Lung (tissue), 12 donors: Measurements from ENCODE around the gene DNAH5. TPM values are rescaled to one million over a fixed set of nuclear protein-coding genes. Genes with fewer than 3 reads are reported as not detected.

Experiments used
- ATAC-seq: fragments of 200-7000 bp; cut with Tn5 transposase; one replicate; pipeline ENCODE4 v1.9.1; 2020; ENCODE audit warnings: moderate number of reproducible peaks; ENCODE audit not compliant: insufficient read depth, low FRiP score
- DNase-seq, 3 donors: peaks; one replicate each; pipeline ENCODE4 v3.0.0-alpha.2; 2013 to 2017
- H3K27ac ChIP-seq, 2 donors: one replicate each; pipeline ENCODE4 v1.5.1; 2013; ENCODE audit warnings: mild to moderate bottlenecking in 2 of 2, moderate library complexity in 2 of 2, control low read depth in 1 of 2, inconsistent platforms in 1 of 2, low read depth in 1 of 2, low read length in 1 of 2
- H3K27me3 ChIP-seq, 3 donors: one replicate each; pipeline ENCODE4 v1.5.1; 2013; ENCODE audit warnings: low read length in 2 of 3; ENCODE audit not compliant: control insufficient read depth in 3 of 3, insufficient read depth in 3 of 3
- H3K36me3 ChIP-seq, 4 donors: one replicate each; pipeline ENCODE4 v1.5.1; 2013; ENCODE audit warnings: low read length in 4 of 4, mild to moderate bottlenecking in 1 of 4, moderate library complexity in 1 of 4; ENCODE audit not compliant: control insufficient read depth in 4 of 4, insufficient read depth in 4 of 4
- H3K4me1 ChIP-seq, 5 donors: one replicate each; pipeline ENCODE4 v1.5.1; 2013; ENCODE audit warnings: low read length in 5 of 5, mild to moderate bottlenecking in 2 of 5, moderate library complexity in 1 of 5; ENCODE audit not compliant: control insufficient read depth in 5 of 5, insufficient read depth in 5 of 5
- H3K4me3 ChIP-seq: one replicate; pipeline ENCODE4 v1.5.1; 2013; ENCODE audit warnings: mild to moderate bottlenecking, control low read depth, moderate library complexity
- H3K9ac ChIP-seq, 2 donors: one replicate each; pipeline ENCODE4 v1.5.1; 2013; ENCODE audit warnings: low read length in 2 of 2, control low read depth in 1 of 2; ENCODE audit not compliant: insufficient read depth in 1 of 2
- H3K9me3 ChIP-seq, 4 donors: one replicate each; pipeline ENCODE4 v1.5.1; 2013; ENCODE audit warnings: low read length in 3 of 4, mild to moderate bottlenecking in 1 of 4, moderate library complexity in 1 of 4; ENCODE audit not compliant: control insufficient read depth in 4 of 4, insufficient read depth in 3 of 4
- WGBS, 2 donors: extraction: QIAGEN DNeasy Blood & Tissue Kit; methylation state at CpG; one replicate each; pipeline ENCODE4 v1.1.7; 2013; 5-methylcytosine and 5-hydroxymethylcytosine counted together
- polyA plus RNA-seq, 2 donors: library from polyadenylated mRNA; stranded (reverse); fragments of 200-250 nt; gene quantifications; one replicate each; pipeline ENCODE4 v1.2.1, GENCODE V29; 2013
- total RNA-seq, 2 donors: library from RNA; depleted of rRNA in 1 of 2; stranded (reverse); fragments of >200 nt in 1 of 2; gene quantifications; one replicate each; pipeline ENCODE4 v1.2.1, GENCODE V29; 2014 to 2021
- TF ChIP-seq, protein P1 (sequence below): IDR thresholded peaks from 2 replicates; pipeline ENCODE4 v1.5.1; 2012; ENCODE audit warnings: mild to moderate bottlenecking; ENCODE audit errors: control extremely low read depth, extremely low read depth
- donor health status: control.
- donor health status: control.
- donor health status: Bipolar disorder and iron deficiency.
- donor health status: healthy.
- donor health status: DM: yes; HTN: yes; CAD: no.

Gene DNAH5
- total and polyA plus RNA-seq, 4 donors, result 2.7 to 29.7 (median 16.2) TPM

DNA sequence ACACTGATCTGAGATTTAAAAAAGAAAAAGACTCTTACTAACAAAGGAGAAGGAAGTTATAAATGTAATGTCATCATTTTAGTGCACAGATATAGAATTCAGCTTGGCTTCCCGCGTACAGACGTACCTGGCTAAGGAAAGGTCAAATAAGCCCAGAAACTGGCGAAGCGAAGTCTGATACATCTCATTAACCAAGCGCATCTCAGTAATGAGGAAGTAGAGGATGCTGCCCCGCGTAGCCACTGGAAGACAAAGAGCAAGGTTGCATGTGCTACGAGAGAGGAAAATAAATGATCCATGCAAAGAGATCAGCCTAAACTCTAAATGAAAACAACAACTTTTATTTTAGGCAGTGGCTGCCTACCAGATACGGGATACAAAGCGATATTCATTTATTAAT, 208.8 kb downstream of the DNAH5 start:
- Histone ChIP-seq H3K4me3 (no peak overlapping the region), H3K36me3 (no peaks in the 10 kb centered on the region), H3K4me1 (no peaks in the 10 kb centered on the region), H3K9me3 (peaks cover 0 to 4% (median 1%) of the 10 kb centered on the region in 4 donors), H3K9ac (no peak overlapping the region), H3K27me3 (no peaks in the 10 kb centered on the region), H3K27ac (no peak overlapping the region)
- TF ChIP-seq, protein P1, sequence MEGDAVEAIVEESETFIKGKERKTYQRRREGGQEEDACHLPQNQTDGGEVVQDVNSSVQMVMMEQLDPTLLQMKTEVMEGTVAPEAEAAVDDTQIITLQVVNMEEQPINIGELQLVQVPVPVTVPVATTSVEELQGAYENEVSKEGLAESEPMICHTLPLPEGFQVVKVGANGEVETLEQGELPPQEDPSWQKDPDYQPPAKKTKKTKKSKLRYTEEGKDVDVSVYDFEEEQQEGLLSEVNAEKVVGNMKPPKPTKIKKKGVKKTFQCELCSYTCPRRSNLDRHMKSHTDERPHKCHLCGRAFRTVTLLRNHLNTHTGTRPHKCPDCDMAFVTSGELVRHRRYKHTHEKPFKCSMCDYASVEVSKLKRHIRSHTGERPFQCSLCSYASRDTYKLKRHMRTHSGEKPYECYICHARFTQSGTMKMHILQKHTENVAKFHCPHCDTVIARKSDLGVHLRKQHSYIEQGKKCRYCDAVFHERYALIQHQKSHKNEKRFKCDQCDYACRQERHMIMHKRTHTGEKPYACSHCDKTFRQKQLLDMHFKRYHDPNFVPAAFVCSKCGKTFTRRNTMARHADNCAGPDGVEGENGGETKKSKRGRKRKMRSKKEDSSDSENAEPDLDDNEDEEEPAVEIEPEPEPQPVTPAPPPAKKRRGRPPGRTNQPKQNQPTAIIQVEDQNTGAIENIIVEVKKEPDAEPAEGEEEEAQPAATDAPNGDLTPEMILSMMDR, result no peak
- DNase-seq (no peak), ATAC-seq (no peak)
- 94 to 96% methylated on average over 11 of the region's 11 CpGs for WGBS, 2 donors

DNA sequence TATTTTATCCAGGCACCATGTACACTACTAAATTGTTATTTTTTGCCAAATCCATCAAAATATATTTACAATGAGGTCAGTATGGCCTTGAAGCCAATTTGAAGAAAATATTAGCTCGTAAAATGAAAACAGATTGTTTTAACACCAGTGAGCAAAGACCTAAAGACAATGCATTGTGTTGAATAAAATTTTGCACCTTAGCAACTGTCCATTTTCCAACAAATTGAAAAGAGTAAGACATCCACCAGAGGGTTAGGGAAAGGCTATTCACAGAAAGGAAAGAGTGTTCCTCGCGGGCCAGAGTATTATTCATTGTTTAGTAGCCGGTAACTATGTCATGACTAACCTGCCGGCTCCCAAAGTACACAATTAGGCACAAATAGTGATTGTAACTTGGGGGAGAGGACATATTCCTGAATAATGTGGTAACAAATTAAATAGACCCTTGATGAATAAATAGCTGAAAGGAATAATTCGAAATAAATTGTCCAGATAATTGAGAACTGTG, 213.3 kb downstream of the DNAH5 start:
- no peak overlapping the region for H3K27ac ChIP-seq
- DNase-seq, result no peak
- no peak for ATAC-seq

DNA sequence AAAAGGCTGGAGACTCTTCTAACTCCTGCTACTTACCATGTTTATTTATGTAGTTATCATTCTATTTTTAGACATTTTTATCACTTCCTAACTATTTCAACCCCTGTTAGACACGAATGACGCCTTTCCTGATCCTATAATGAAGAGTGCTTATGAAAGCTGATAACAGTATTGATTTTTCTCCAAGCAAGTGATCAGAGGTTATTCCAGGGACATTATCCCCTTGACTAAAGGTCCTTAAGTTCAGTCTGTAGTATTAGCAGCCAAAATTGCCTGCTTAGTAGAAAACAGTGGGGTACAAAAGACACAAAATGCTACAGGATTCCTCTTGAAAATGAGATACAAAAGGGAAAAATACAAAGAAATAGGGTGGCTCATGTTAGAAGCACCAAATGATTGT, 235.6 kb downstream of the DNAH5 start:
- 33 to 45% methylated on average over 2 of the region's 2 CpGs for WGBS, 2 donors
- Histone ChIP-seq H3K27me3 (no peaks in the 10 kb centered on the region), H3K36me3 (no peaks in the 10 kb centered on the region), H3K4me3 (no peak overlapping the region), H3K27ac (no peak overlapping the region), H3K4me1 (no peaks in the 10 kb centered on the region), H3K9me3 (peaks cover 0 to 10% (median 3%) of the 10 kb centered on the region in 4 donors), H3K9ac (no peak overlapping the region)
- no peak for ATAC-seq
- no peak for DNase-seq
- TF ChIP-seq, protein P1, result no peak

More for the DNA sequence above, 213.3 kb downstream of the DNAH5 start:
- H3K9me3 ChIP-seq, result peaks cover 0 to 5% (median 1%) of the 10 kb centered on the region in 4 donors
- no peak overlapping the region for H3K9ac ChIP-seq
- H3K27me3 ChIP-seq, result no peaks in the 10 kb centered on the region
- no peak overlapping the region for H3K4me3 ChIP-seq
- 88 to 93% methylated on average over 6 of the region's 6 CpGs for WGBS, 2 donors
- H3K36me3 ChIP-seq, result no peaks in the 10 kb centered on the region
- TF ChIP-seq, protein P1, result no peak
- no peaks in the 10 kb centered on the region for H3K4me1 ChIP-seq

DNA sequence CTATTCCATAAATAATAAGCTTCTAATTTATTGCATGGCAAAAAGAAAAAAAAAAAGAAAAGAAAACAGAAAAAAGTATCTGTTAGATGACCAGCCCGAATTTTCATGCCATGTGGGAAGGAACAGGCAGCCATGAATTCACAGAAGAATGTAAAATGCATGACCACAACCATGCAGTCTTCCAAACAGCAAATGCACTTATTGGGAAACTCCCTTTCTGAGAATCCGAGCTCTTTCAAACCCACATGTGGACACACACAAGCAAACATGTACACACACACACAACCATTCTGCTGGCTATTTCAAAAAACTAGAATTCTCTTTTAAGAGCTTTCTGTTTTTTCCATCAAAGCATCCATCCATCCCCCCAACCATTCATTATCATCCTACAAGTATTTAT, 236.1 kb downstream of the DNAH5 start:
- no peaks in the 10 kb centered on the region for H3K36me3 ChIP-seq
- no peak overlapping the region for H3K27ac ChIP-seq
- H3K9me3 ChIP-seq, result peaks cover 0 to 10% (median 3%) of the 10 kb centered on the region in 4 donors
- DNase-seq (no peak), ATAC-seq (no peak)
- H3K4me3 ChIP-seq, result no peak overlapping the region
- 61 to 66% methylated on average over 2 of the region's 2 CpGs for WGBS, 2 donors
- TF ChIP-seq, protein P1, result no peak
- no peaks in the 10 kb centered on the region for H3K4me1 ChIP-seq
- no peak overlapping the region for H3K9ac ChIP-seq
- H3K27me3 ChIP-seq, result no peaks in the 10 kb centered on the region
